HFFc6 (cell line): ENCODE results near the gene GOSR2. TPM values are rescaled to one million over a fixed set of nuclear protein-coding genes. Genes with fewer than 3 reads are reported as not detected.

ENCODE experiments used
- DNase-seq: peaks from one replicate; pipeline ENCODE4 v3.0.0-alpha.2; 2018
- H3K27ac Mint-ChIP-seq: 2 replicates; pipeline ENCODE4 v1.8.0; 2020; ENCODE audit warnings: mild to moderate bottlenecking, mixed read lengths
- H3K27me3 Mint-ChIP-seq: 2 replicates; pipeline ENCODE4 v1.8.0; 2021; ENCODE audit warnings: mild to moderate bottlenecking, moderate library complexity, mixed read lengths; ENCODE audit not compliant: insufficient read depth
- H3K36me3 Mint-ChIP-seq: 2 replicates; pipeline ENCODE4 v1.8.0; 2021; ENCODE audit warnings: low read depth, mixed read lengths
- H3K4me1 Mint-ChIP-seq: 2 replicates; pipeline ENCODE4 v1.8.0; 2020; ENCODE audit warnings: low read depth, mixed read lengths
- H3K4me3 Mint-ChIP-seq: 2 replicates; pipeline ENCODE4 v1.8.0; 2020; ENCODE audit warnings: mild to moderate bottlenecking, moderate library complexity, mixed read lengths
- H3K9me3 Mint-ChIP-seq: 2 replicates; pipeline ENCODE4 v1.8.0; 2020; ENCODE audit warnings: mild to moderate bottlenecking, mixed read lengths
- microRNA-seq: library from miRNA; unstranded; fragments of <30 nt; microRNA quantifications from one replicate; pipeline ENCODE4, GENCODE V29; 2019
- total RNA-seq, 6 experiments: library from RNA; stranded (reverse); fragmentation: NEBNext Ultra II Directional; extraction: Animal tissue kit (Norgen Biotek cat#: 25700); gene quantifications; 2 replicates in 1 of 6; 3 replicates in 5 of 6; pipeline ENCODE4 v1.2.3, GENCODE V29; 2021
- TF ChIP-seq, protein P1 (sequence below): fragments of 200-600 bp; sonication (generic); IDR thresholded peaks from 2 replicates; pipeline ENCODE4 v1.5.0; 2021; ENCODE audit warnings: antibody characterized with exemption, mild to moderate bottlenecking

Gene GOSR2
- total RNA-seq, 6 experiments from 2014 or later = 63.6 to 75.9 (median 66.3) TPM

DNA sequence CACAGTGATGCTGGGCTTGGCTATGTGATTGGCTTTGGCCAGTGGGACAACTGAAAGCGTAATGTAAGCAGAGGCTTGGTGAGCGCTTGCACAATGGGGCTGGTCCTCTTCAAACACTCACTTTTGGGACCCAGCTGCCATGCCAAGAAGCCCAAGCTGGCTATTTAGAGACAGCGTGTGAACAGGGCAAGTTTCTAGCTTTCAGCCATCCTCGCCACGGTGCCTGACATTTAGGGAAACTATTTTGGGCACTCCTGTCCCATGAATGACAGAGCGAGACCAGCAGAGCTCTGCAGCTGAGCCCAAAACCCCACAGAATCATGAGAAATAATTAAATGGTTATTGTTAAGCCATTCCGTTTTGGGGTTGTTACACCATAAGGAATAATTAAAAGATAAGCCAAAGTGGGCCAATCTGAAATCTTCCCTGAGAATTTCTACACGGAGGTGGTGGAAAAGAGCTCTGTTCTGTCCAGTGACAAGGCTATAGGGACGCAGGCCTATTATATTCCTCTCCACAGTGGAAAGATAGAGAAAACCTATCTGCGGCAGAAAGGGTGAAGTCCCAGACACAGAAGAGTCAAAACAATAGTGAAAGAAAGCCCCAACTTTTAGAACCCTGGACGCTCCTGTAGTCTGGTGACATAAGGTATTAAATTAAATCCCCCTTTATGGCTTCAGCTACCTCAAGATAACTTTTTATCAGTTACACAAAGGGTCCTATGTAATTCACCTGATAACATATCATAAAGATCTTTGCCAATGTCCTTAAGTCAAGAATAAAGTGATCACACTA, 66.9 kb downstream of the GOSR2 start:
- H3K36me3 Mint-ChIP-seq = no peaks in the 10 kb centered on the region
- no peak for DNase-seq
- H3K4me1 Mint-ChIP-seq = no peaks in the 10 kb centered on the region
- H3K27me3 Mint-ChIP-seq = peaks cover 30% of the 10 kb centered on the region
- no peak overlapping the region for H3K4me3 Mint-ChIP-seq
- TF ChIP-seq, protein P1, sequence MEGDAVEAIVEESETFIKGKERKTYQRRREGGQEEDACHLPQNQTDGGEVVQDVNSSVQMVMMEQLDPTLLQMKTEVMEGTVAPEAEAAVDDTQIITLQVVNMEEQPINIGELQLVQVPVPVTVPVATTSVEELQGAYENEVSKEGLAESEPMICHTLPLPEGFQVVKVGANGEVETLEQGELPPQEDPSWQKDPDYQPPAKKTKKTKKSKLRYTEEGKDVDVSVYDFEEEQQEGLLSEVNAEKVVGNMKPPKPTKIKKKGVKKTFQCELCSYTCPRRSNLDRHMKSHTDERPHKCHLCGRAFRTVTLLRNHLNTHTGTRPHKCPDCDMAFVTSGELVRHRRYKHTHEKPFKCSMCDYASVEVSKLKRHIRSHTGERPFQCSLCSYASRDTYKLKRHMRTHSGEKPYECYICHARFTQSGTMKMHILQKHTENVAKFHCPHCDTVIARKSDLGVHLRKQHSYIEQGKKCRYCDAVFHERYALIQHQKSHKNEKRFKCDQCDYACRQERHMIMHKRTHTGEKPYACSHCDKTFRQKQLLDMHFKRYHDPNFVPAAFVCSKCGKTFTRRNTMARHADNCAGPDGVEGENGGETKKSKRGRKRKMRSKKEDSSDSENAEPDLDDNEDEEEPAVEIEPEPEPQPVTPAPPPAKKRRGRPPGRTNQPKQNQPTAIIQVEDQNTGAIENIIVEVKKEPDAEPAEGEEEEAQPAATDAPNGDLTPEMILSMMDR = no peak
- H3K9me3 Mint-ChIP-seq = no peaks in the 10 kb centered on the region
- H3K27ac Mint-ChIP-seq = no peak overlapping the region

DNA sequence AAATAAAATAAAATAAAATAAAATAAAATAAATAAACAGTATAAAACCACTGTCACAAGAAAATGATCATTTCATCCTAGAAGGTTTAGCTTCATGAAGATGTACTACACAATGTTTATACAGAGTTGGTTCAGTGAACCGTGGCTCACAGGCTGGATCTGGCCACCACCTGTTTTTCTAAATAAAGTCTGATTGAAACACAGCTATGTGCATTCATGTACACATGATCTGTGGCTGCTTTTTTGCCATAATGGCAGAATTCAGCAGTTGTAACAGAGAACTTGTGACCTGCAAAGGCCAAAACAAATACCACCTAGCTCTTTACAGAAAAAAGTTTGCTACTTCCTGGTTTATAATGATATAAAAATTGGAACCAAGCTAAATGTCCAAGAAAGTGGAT, 68.7 kb downstream of the GOSR2 start:
- Mint-ChIP-seq H3K36me3 (no peaks in the 10 kb centered on the region), H3K4me3 (no peak overlapping the region), H3K4me1 (peaks cover 6% of the 10 kb centered on the region), H3K27me3 (peaks cover 24% of the 10 kb centered on the region), H3K9me3 (no peaks in the 10 kb centered on the region), H3K27ac (no peak overlapping the region)
- DNase-seq = no peak
- TF ChIP-seq, protein P1 = no peak

Small RNAs within 50 kb of the gene (microRNA-seq; reads per million reads assigned to microRNA genes)
- gene MIR5089 = not detected

Other genes with a start within 250 kb of the GOSR2 start
- 1 to 10 TPM; 2.1 to 3.5 (median 3.2) TPM for gene WNT3, start 104.5 kb upstream of the GOSR2 start, total RNA-seq
- not detected for gene WNT9B, start 71.6 kb upstream of the GOSR2 start, total RNA-seq
- gene RPRML, start 56.1 kb downstream of the GOSR2 start, total RNA-seq = not detected